ENCODE data around the gene RFC2.

Gene RFC2

DNA sequence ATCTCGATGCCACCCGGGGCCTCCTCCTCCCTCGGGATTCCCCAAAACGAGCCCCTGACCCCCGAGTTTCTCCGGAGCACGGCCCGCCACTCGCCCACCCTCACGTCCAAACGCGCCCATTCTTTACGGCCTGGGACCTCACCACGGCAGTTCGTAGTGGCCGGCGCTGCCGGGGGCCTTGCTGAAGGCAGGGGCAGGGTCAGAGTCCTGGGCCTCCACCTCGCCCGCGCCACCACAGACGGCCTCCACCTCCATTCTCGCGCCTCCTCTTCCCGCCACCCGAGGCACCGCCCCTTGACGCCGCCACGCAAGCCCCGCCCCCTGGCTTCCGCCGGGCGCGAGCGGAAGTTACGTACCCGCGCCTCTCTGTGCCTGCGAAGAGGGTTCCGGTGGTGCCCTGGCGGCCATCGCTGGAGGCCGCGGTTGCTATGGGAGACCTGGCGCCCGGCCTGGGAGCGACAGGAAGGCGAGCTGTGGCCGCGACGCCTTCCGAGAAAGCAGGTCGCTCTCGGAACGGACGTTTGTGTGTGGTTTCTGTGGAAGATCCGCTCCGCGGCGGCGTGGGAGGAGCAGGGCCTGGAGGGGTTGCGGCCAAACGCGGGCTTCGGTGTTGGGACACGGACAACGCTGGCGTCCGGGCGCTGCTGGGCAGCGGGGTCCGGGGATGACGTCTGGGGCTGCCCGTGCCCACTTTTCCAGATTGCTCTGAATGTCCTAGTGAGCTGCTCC is at the start of gene RFC2:
Gene RFC2, minus strand, starts transcription at position 271 of the 729 bp plus-strand sequence. Its CDS starts 16 bp downstream, at position 255.
- Histone ChIP-seq H3K27me3 (replicated peaks) (no peaks in the 10 kb centered on the region), H3K36me3 (replicated peaks) (peaks cover 9% of the 10 kb centered on the region), H3K4me3 (ENCODE audit: low read depth, low read length) (peak within 1 kb of the TSS; percentile 79), H3K27ac (peak within 1 kb of the TSS; percentile 95)
- TF ChIP-seq, protein P1, sequence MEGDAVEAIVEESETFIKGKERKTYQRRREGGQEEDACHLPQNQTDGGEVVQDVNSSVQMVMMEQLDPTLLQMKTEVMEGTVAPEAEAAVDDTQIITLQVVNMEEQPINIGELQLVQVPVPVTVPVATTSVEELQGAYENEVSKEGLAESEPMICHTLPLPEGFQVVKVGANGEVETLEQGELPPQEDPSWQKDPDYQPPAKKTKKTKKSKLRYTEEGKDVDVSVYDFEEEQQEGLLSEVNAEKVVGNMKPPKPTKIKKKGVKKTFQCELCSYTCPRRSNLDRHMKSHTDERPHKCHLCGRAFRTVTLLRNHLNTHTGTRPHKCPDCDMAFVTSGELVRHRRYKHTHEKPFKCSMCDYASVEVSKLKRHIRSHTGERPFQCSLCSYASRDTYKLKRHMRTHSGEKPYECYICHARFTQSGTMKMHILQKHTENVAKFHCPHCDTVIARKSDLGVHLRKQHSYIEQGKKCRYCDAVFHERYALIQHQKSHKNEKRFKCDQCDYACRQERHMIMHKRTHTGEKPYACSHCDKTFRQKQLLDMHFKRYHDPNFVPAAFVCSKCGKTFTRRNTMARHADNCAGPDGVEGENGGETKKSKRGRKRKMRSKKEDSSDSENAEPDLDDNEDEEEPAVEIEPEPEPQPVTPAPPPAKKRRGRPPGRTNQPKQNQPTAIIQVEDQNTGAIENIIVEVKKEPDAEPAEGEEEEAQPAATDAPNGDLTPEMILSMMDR (IDR thresholded peaks at IDR 0.05; ENCODE audit: low read depth, low read length, missing control alignments): peak; percentile 43
- DNase-seq: peak; percentile 92
- in situ Hi-C loops (cut with HindIII; ENCODE audit: low pct_ligation_motif_present, low sequenced_read_pairs): no loop called here

DNA sequence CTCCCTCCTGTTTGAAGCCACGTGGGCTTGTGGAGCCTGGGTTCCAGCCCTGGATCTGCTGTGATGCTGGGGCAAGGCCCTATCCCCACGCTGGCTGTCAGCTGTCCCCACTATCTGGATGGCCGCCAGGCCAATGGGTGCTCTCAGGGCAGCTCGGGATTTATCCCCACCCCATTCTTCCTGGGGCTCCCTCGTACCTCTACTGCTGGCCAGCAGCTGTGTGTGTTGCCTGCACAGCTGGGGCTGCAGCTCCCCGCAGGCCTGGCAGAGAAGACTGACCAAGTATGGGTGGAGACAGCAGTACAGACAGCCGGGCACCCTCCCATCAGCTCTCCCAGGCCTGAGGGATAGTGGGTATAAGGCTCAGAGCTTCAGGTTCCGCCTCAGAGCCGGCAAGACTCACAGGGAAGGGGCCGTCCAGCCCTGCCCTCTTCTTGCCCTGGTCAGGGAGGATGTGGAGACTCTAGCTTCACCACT is 48.6 kb upstream of the RFC2 start:
- DNase-seq: no peak
- H3K4me3 ChIP-seq (ENCODE audit: low read depth, low read length): no peak overlapping the region
- H3K27ac ChIP-seq: no peak overlapping the region
- TF ChIP-seq, protein P1 (IDR thresholded peaks at IDR 0.05; ENCODE audit: low read depth, low read length, missing control alignments): no peak
- H3K36me3 ChIP-seq (replicated peaks): no peaks in the 10 kb centered on the region
- no peaks in the 10 kb centered on the region for H3K27me3 ChIP-seq (replicated peaks)
- in situ Hi-C loops (cut with HindIII; ENCODE audit: low pct_ligation_motif_present, low sequenced_read_pairs): no loop called here

DNA sequence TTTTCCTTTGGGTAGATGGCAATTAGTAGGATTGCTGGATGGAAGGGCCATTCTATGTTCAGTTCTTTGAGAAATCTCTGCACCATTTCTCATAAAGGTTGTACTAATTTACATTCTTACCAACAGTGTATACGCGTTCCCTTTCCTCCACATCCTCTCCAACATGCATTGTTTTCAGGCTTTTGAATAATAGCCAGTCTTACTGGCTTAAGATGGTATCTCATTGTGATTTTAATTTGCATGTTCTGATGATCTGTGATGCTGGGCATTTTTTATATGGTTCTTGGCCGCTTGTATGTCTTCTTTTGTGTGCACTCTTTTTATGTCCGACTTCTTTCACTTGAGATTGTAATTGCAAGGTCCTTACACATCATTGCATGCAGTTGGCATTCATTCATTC is 46.7 kb upstream of the RFC2 start:
- Histone ChIP-seq H3K4me3 (ENCODE audit: low read depth, low read length) (no peak overlapping the region), H3K27ac (no peak overlapping the region), H3K36me3 (replicated peaks) (no peaks in the 10 kb centered on the region), H3K27me3 (replicated peaks) (no peaks in the 10 kb centered on the region)
- TF ChIP-seq, protein P1 (IDR thresholded peaks at IDR 0.05; ENCODE audit: low read depth, low read length, missing control alignments): no peak
- in situ Hi-C loops (cut with HindIII; ENCODE audit: low pct_ligation_motif_present, low sequenced_read_pairs): no loop called here
- DNase-seq: no peak

DNA sequence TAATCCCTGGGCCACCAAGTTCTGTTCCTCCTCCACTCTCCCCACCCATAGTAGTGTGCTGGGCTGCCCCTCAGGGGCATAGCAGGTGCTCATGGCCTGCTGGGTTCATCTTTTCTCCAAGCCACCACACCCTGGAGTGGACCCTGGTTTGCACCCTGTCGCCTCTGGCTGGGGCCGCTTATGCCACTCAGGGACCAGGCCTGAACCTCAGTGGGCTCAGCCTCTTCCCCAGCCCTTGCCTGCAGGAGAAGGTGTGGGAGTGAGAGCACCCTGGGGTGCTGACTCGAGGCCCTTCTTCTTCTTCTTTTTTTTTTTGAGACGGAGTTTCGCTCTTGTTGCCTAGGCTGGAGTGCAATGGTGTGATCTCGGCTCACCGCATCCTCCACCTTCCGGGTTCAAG is 45.2 kb upstream of the RFC2 start:
- no peak for DNase-seq
- in situ Hi-C loops (cut with HindIII; ENCODE audit: low pct_ligation_motif_present, low sequenced_read_pairs): no loop called here
- no peak overlapping the region for H3K4me3 ChIP-seq (ENCODE audit: low read depth, low read length)
- no peak overlapping the region for H3K27ac ChIP-seq
- no peaks in the 10 kb centered on the region for H3K36me3 ChIP-seq (replicated peaks)
- H3K27me3 ChIP-seq (replicated peaks): no peaks in the 10 kb centered on the region
- TF ChIP-seq, protein P1 (IDR thresholded peaks at IDR 0.05; ENCODE audit: low read depth, low read length, missing control alignments): no peak

DNA sequence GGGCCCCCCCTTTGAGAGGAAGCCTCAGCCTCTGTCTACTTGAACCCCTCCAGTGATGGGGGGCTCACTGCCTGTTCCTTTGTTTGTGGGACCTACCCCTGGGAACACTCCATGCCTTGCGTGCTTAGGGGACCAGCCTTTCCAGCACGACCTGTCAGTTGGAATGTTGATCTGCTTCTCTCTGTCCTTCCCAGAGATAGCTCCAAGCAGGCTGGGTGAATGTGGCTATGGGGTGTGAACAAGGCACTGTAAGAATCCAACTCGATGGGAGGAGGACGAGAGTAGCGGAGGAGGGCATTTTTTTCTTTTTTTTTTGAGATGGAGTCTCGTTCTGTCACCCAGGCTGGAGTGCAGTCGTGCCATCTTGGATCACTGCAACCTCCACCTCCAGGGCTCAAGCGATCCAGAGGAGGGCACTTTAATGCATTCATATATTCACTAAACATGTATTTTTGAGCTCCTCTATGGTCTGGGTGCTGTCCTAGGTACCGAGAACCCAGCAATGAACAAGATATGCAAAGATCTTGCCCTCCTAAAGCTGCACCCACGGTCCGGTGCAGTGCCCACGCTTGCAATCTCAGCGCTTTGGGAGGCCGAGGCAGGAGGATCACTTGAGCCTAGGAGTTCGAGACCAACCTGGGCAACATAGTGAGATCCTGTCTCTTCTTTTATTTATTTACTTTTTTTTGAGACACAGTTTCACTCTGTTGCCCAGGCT is 43.5 kb upstream of the RFC2 start:
- no peak overlapping the region for H3K27ac ChIP-seq
- no peak overlapping the region for H3K4me3 ChIP-seq (ENCODE audit: low read depth, low read length)
- H3K36me3 ChIP-seq (replicated peaks): no peaks in the 10 kb centered on the region
- H3K27me3 ChIP-seq (replicated peaks): no peaks in the 10 kb centered on the region
- TF ChIP-seq, protein P1 (IDR thresholded peaks at IDR 0.05; ENCODE audit: low read depth, low read length, missing control alignments): no peak
- in situ Hi-C loops (cut with HindIII; ENCODE audit: low pct_ligation_motif_present, low sequenced_read_pairs): no loop called here
- no peak for DNase-seq

All from brain microvascular endothelial cell (primary cell).